HepG2 (cell line): ENCODE measurements around the gene VGF. TPM values are rescaled to one million over a fixed set of nuclear protein-coding genes. Genes with fewer than 3 reads are reported as not detected.
A peak's percentile ranks its signal among the peaks of the same experiment; 100 is the strongest.

Source experiments
- ATF5 ChIP-seq: sonication (generic); formaldehyde crosslinking; IDR thresholded peaks from 2 replicates; pipeline ENCODE4 v1.4.0; 2020; ENCODE audit warnings: mild to moderate bottlenecking, low read depth, missing genetic modification reagents
- BRF2 ChIP-seq: sonication (generic); formaldehyde crosslinking; IDR thresholded peaks from 2 replicates; pipeline ENCODE4 v1.8.1; 2022; ENCODE audit warnings: mild to moderate bottlenecking, missing genetic modification reagents
- DDIT3 ChIP-seq: sonication (generic); formaldehyde crosslinking; IDR thresholded peaks from 2 replicates; pipeline ENCODE4 v1.4.0; 2020; ENCODE audit warnings: mild to moderate bottlenecking, missing genetic modification reagents
- E2F1 ChIP-seq: sonication (generic); formaldehyde crosslinking; IDR thresholded peaks from 2 replicates; pipeline ENCODE4 v1.5.0; 2020; ENCODE audit warnings: missing genetic modification reagents
- FOXJ3 ChIP-seq: sonication (generic); formaldehyde crosslinking; IDR thresholded peaks from 2 replicates; pipeline ENCODE4 v1.4.0; 2020; ENCODE audit warnings: missing genetic modification reagents, mild to moderate bottlenecking, borderline replicate concordance
- GLI4 ChIP-seq: sonication (generic); formaldehyde crosslinking; IDR thresholded peaks from 2 replicates; pipeline ENCODE4 v1.5.1; 2020; ENCODE audit warnings: missing genetic modification reagents, mild to moderate bottlenecking, moderate library complexity, borderline replicate concordance
- GMEB1 ChIP-seq: sonication (generic); formaldehyde crosslinking; IDR thresholded peaks from 2 replicates; pipeline ENCODE4 v1.5.1; 2020; ENCODE audit warnings: missing genetic modification reagents, mild to moderate bottlenecking, borderline replicate concordance
- REPIN1 ChIP-seq: sonication (generic); formaldehyde crosslinking; IDR thresholded peaks from 2 replicates; pipeline ENCODE4 v1.8.0; 2022; ENCODE audit warnings: missing genetic modification reagents, low read depth, mild to moderate bottlenecking, borderline replicate concordance
- RFXAP ChIP-seq: sonication (generic); formaldehyde crosslinking; IDR thresholded peaks from 2 replicates; pipeline ENCODE4 v1.4.0; 2020; ENCODE audit warnings: missing genetic modification reagents, borderline replicate concordance
- SATB2 ChIP-seq: sonication (generic); formaldehyde crosslinking; IDR thresholded peaks from 2 replicates; pipeline ENCODE4 v1.5.0; 2020; ENCODE audit warnings: missing genetic modification reagents
- TFDP2 ChIP-seq: sonication (generic); formaldehyde crosslinking; IDR thresholded peaks from 2 replicates; pipeline ENCODE4 v1.4.0; 2020; ENCODE audit warnings: missing genetic modification reagents
- ZFAT ChIP-seq: sonication (generic); formaldehyde crosslinking; conservative IDR thresholded peaks from 2 replicates; pipeline ENCODE4 v1.8.1; 2023; ENCODE audit warnings: missing genetic modification reagents, inconsistent platforms
- ZKSCAN5 ChIP-seq: sonication (generic); formaldehyde crosslinking; IDR thresholded peaks from 2 replicates; pipeline ENCODE4 v1.5.1; 2020; ENCODE audit warnings: mild to moderate bottlenecking, missing genetic modification reagents
- ZNF207 ChIP-seq: fragments of 450-650 bp; IDR thresholded peaks from 2 replicates; pipeline ENCODE4 v1.6.1; 2016; ENCODE audit warnings: antibody characterized with exemption, borderline replicate concordance
- ZNF546 ChIP-seq: sonication (generic); formaldehyde crosslinking; conservative IDR thresholded peaks from 2 replicates; pipeline ENCODE4 v1.8.1; 2023; ENCODE audit warnings: mild to moderate bottlenecking, missing genetic modification reagents
- ZNF616 ChIP-seq: sonication (generic); formaldehyde crosslinking; IDR thresholded peaks from 2 replicates; pipeline ENCODE4 v1.5.0; 2020; ENCODE audit warnings: low read depth, mild to moderate bottlenecking, missing genetic modification reagents
- ZNF737 ChIP-seq: sonication (generic); formaldehyde crosslinking; IDR thresholded peaks from 2 replicates; pipeline ENCODE4 v1.5.0; 2020; ENCODE audit warnings: missing genetic modification reagents, mild to moderate bottlenecking, borderline replicate concordance
- ZSCAN21 ChIP-seq: sonication (generic); formaldehyde crosslinking; IDR thresholded peaks from 2 replicates; pipeline ENCODE4 v1.8.0; 2022; ENCODE audit warnings: mild to moderate bottlenecking, missing genetic modification reagents, moderate library complexity, borderline replicate concordance
- polyA plus RNA-seq, 8 experiments: library from polyadenylated mRNA; depleted of rRNA in 3 of 8; stranded (reverse) in 7 of 8; unstranded in 1 of 8; fragments of >200 nt; fragmentation: Illumina TruSeq in 4 of 8; extraction: Trizol in 4 of 8; gene quantifications; 2 replicates each; pipeline versions ENCODE4 v1.2.1 to v1.2.3, GENCODE V29; 2011 to 2016; ENCODE audit warnings: low read depth in 4 of 8, missing spikeins in 1 of 8, mixed read lengths in 1 of 8; ENCODE audit not compliant: insufficient read depth in 1 of 8
- total RNA-seq, 5 experiments: library from RNA; depleted of rRNA; stranded (reverse); fragments of >200 nt; fragmentation: Illumina TruSeq; extraction: Trizol; gene quantifications; 2 replicates each; pipeline ENCODE4 v1.2.3, GENCODE V29; 2016; ENCODE audit warnings: low read depth in 1 of 5

VGF gene
- total and polyA plus RNA-seq, 2 of the 13 experiments (the other 11 are each of a cell fraction or from before 2014, with no cell fraction given) = 0.12 to 0.46 TPM

DNA sequence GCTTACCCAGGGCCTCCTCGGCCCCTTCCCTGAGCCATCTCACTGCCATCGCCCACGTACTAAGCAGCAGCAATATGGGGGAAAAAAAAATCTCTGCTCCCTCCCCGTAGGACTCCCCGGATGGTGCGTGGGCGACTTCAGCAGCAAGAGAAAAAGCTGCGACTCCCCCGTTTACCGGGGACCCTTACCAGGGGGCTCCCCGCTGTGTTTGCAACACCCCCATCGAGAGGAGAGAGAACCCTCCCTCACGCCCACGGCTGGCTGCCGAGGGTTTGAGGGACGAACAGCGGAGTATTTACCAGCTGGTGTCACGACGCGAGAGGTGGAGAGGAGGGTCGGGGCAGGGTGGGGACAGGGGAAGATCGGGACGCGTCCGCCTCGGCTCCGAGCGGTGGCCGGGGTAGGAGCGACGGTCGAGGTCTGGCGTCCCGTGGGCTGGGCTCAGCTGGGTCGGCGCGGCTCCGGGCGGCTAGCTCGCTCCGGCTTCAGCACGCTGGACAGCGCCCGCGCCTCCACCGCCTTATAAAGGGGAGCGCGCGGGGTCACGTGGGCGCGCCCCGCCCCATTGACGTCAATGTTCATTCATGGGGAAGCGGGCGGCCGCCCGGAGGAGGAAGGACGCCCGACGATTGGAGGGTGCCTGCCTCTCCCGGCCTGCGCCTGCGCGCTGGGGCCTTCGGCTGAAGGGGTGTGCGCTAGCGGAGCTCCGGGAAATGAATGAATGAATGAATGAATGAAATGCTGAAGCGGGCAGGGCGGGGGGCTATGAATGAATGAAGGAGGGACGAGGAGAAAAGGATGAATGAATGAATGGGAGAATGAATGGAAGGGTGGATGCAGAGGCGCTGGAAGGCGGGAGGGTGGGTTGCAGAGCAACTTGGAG lies at the start of gene VGF (continued):
- TF ChIP-seq BRF2 (peak; percentile 77; the same call in 1 of the 2 replicates), ZFAT (CRISPR knock-in tag) (peak; percentile 93), TFDP2 (CRISPR knock-in tag) (peak; percentile 78), SATB2 (peak; percentile 98), DDIT3 (CRISPR knock-in tag) (0 out of 2 replicates have a peak, but pooled peaks have one; percentile 60), E2F1 (CRISPR knock-in tag) (peak; percentile 82), REPIN1 (CRISPR knock-in tag) (peak; percentile 94), ATF5 (CRISPR knock-in tag) (peak; percentile 91; the same call in 1 of the 2 replicates), ZNF207 (no peak), GLI4 (CRISPR knock-in tag) (peak; percentile 96; the same call in 1 of the 2 replicates), ZKSCAN5 (CRISPR knock-in tag) (peak; percentile 33; the same call in 1 of the 2 replicates), GMEB1 (CRISPR knock-in tag) (peak; percentile 76; the same call in 1 of the 2 replicates), ZNF546 (CRISPR knock-in tag) (peak; percentile 98), ZSCAN21 (CRISPR knock-in tag) (peak; percentile 98), RFXAP (peak; percentile 93), ZNF737 (CRISPR knock-in tag) (peak; percentile 91), ZNF616 (peak; percentile 98), FOXJ3 (peak; percentile 59; the same call in 1 of the 2 replicates)
